Measurements from ENCODE around the gene AP4S1.
"Not testable (repeated sequence)": the region's sequence is repeated elsewhere in the genome, so short reads cannot be mapped to it uniquely, and the experiment has no call there.

AP4S1 gene

DNA sequence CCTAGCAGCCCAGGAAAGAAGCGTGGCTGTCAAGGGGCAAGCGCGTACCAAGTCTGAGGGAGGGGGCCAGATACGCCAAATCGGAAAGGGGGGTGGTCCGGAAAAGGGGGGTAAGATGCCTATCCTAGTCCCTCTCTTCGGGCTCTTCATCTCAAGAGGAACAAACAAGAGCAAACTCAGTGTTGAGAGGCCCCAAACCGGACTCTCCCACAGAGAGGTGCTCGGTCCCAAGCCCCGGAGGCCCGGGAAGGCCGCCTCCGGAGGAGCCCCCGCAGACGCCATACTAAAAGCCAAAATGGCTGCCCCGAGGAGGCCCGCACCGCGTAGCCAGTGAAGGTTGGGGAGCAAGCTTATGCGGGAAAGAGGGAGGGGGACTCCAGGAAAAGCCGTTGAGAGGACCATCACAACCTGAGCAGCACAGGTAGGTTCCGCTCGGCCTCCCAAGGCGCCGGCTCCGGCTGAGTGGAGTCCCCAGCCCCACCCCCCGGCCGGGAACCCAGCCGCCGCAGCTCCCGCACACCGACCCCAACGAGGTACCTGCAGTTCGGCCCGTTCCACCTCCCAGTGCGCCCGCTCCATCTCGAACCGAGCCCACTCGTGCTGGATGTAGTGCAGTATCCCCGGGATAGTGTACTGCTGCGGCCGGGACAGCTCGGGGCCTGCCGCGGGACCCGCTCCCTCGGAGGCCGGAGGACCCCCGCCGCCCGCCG, at the start of gene AP4S1:
Gene AP4S1 (plus strand): TSS at position 283 of the 710 bp plus-strand sequence. CDS start 40,548 bp downstream, outside the sequence.
- peak; percentile 13 to 21 for DNase-seq (ENCODE audit: low read depth in 2 of 2)

DNA sequence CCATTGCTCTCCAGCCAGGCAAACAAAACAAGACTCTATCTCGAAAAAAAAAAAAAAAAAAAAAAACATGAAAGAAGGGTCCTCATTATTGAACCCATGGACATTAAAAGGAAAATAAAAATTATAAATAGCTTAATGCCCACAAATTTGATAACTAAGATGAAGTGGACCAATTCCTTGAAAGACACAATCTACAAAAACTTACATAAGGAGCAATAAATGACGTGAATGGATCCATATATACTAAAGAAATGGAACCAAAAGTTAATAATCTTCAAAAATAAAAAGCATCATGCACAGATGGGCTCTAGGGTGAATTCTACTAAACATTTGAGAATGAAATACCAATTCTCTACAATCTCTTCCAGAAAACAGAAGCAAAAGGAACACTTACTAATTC, 47.7 kb upstream of the AP4S1 start:
- DNase-seq (ENCODE audit: low read depth in 2 of 2), result no peak

- DNase-seq (ENCODE audit: low read depth in 2 of 2), result not testable (repeated sequence)
Measured at GRCh38 chr14:30980106-30980704, 45.2 kb upstream of the AP4S1 start.

GRCh38 chr14:30980980-30981379, 44.5 kb upstream of the AP4S1 start:
- DNase-seq (ENCODE audit: low read depth in 2 of 2), result no peak

GRCh38 chr14:30982533-30982932, 42.9 kb upstream of the AP4S1 start:
- DNase-seq (ENCODE audit: low read depth in 2 of 2), result no peak

DNA sequence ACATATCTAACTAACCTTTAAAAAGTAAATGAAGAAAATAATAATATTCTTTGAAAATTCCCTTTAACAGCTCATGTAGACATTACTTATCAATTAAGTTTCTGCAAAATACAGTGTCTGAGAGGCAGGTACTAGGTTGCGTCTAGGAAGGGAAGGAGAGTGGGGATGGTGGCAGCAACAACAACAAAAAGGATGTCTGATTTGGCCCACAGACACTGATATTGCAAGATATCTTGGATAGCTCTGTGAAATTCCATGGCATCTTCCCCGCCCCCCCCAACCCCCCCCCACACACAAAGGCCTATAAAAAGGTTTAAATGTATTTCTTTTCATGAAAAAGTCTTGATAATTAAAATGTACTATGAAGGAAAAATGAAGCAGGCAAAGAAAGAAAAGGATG, 41.6 kb upstream of the AP4S1 start:
- DNase-seq (ENCODE audit: low read depth in 2 of 2), result no peak

- no peak for DNase-seq (ENCODE audit: low read depth in 2 of 2)
Measured at GRCh38 chr14:30985796-30986195, 39.7 kb upstream of the AP4S1 start.

DNA sequence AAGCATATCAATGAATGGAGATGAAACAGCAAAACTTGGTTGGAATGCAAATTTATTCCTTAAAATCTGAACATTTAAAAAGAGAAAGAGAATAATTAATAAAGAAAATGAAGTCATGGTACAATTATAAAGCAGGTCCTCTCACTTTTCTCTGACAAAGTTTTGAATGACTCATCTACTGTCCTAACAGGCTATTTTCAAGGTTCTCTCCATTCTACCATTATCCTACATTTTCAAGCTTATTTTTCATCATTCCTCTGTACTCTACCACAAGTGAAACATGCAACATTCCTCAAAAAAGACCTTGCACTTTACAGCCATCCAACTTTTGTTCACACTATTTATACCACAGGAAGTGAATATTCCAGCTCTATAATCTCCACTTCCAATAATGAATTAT, 36.9 kb upstream of the AP4S1 start:
- no peak for DNase-seq (ENCODE audit: low read depth in 2 of 2)

- DNase-seq (ENCODE audit: low read depth in 2 of 2), result no peak
Measured at GRCh38 chr14:30990770-30991169, 34.7 kb upstream of the AP4S1 start.

GRCh38 chr14:30991408-30991807, 34.0 kb upstream of the AP4S1 start:
- DNase-seq (ENCODE audit: low read depth in 2 of 2), result no peak

DNA sequence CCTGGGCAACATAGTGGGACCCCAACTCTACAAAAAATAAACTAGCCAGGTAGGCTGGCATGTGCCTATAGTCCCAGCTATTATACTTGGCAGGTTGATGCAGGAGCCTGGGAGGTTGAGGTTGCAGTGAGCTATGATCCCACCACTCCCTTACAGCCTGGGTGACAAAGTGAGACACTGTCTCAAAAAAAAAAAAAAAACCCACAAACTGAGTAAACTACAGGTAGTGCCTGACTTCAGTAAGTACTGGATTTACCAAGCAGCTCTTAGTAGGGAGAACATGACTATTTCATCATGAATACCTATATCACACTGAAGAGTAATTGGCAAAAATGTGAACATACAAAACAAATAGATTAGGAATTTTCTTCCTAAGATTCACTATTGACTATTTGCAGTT, 32.4 kb upstream of the AP4S1 start:
- DNase-seq (ENCODE audit: low read depth in 2 of 2), result no peak

DNA sequence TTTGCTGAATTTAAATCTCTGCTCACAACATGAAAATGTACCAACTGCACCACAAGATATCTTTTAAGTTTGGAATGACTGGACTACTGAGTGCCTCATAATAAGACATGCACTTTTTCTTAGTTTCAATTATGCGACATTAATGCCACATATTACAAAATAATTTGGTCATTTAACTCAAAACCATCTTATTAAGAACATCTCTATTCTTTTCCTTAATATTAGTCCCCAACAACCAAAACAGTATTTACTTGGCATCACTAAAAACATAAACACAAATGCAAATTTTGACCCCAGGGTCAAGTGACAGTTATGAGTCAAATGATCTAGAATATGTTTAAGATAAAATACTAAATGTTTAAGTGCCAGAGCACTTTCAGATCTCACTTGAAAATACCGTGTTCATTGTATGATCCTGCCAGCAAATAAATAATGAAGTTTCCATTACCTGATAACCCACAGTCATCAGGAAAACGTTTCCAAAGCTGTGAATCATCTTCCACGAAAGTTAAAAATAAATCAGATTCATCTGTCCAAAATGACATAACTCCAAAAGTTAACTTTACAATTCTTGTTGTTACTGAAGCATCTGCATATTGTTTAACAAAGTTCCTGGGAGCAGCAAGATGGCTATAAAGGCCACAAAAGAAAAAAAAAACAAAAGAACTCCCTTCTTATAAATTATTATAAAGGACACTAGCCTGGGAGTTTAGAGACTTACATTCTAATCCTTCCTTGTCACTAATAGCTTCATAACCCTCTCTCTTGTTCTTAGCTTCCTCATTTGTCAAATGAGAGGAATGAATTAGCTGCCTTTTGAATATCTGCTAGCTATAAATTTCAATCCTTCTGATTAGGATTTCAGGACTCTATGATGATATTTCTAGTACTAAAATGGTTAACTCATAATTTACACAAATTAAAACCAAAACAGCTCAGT, 30.5 kb upstream of the AP4S1 start:
- DNase-seq (ENCODE audit: low read depth in 2 of 2), result no peak

GRCh38 chr14:30995689-30996088, 29.8 kb upstream of the AP4S1 start:
- no peak for DNase-seq (ENCODE audit: low read depth in 2 of 2)

GRCh38 chr14:30996892-30997659, 28.4 kb upstream of the AP4S1 start:
- DNase-seq (ENCODE audit: low read depth in 2 of 2), result no peak

DNA sequence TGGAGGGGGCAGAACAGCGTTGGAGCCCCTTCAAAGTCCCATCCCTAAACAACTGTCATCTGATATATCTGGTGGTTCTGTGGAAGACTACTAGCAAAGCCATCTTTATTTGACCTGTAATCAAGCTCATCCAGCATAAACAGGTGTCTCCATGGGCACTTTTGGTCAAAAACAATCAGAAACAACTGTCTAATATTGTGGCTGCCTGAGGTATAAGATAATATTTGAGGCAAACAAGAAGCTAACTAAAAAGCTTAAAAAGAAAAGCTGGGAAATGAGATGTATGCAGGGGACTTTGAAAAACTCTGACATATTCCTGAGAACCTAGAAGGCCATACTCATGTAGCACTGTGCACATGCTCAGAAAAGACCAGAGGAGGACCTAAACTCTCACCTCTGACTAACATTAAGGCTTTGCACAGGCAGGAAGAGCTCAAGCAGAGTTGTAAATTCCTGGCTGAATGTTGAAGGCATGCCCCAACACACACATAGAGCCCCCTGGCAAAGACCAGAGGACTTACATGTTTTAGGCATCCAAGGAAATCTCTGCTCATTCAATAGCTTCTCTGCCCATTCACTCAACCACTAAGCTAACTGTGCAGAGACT, 27.2 kb upstream of the AP4S1 start:
- no peak for DNase-seq (ENCODE audit: low read depth in 2 of 2)

DNA sequence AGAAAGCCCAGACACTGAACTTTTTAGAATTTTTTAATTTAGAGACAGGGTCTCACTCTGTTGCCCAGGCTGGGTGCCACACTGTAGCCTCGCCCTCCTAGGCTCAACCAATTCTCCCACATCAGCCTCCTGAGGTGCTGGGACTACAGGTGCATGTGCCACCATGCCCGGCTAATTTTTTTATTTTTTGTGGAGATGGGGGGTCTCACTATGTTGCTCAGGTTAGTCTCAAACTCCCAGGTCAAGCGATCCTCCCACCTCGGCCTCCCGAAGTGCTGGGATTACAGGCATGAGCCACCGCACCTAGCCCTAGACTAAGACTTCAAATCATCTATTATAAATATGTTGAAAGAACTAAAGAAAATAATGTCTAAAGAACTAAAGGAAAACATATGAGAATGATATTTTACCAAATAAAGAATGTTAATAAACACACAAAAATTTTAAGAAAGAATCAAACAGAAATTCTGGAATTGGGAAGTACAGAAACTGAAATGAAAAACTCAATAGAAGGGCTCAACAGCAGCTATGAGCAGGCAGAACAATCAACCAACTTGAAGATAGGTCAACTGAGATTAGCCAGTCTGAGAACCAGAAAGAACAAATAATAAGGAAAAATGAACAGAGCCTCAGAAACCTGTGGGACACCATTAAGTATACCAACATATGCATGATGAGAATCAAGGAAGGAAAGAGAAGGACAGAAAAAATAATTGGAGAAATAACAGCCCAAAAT, 26.2 kb upstream of the AP4S1 start:
- DNase-seq (ENCODE audit: low read depth in 2 of 2), result no peak

DNA sequence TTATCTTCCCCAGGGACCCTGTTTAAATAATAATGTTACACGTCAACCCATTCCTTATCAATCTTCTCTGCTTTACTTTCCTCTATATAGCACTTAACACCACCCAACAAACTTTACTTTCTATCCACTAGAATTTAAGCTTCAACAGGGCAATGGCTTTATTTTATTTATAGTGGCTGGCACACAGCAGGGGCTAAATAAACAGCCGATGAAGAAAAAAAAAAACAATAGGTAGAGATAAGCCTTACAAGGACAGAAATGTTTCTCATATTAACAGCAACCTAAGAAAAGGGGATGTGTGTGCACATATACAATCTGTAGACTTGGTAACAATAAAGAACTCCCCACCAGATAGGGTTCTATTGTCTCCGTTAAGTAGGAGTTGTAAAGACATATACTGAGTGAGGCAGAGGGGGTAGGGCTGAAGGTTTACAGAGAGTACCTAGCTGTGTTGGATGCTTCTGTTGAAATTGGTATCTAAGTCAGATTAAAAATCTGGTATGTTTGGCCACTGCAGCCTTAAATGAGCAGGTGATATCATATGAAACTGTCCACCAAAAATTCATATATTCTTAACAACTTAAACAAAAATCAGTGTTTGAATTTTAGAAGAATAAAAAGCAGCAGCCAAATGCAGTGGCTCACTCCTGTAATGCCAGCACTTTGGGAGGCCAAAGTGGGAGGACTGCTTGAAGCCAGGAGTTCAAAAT, 24.7 kb upstream of the AP4S1 start:
- no peak for DNase-seq (ENCODE audit: low read depth in 2 of 2)

- DNase-seq (ENCODE audit: low read depth in 2 of 2), result no peak
Measured at GRCh38 chr14:31001339-31001658, 24.1 kb upstream of the AP4S1 start.

GRCh38 chr14:31003284-31003683, 22.2 kb upstream of the AP4S1 start:
- DNase-seq (ENCODE audit: low read depth in 2 of 2), result no peak

- not testable (repeated sequence) for DNase-seq (ENCODE audit: low read depth in 2 of 2)
Measured at GRCh38 chr14:31004007-31004406, 21.4 kb upstream of the AP4S1 start.
